HTR-8/SVneo (cell line): Measurements from ENCODE around the gene KISS1R.
"Not testable (repeated sequence)": the region's sequence is repeated elsewhere in the genome, so short reads cannot be mapped to it uniquely, and the experiment has no call there.

Experiments used
- DNase-seq: peaks from one replicate; pipeline ENCODE4 v3.0.0; 2011; ENCODE audit warnings: low spot score, mixed read lengths; ENCODE audit not compliant: insufficient read length
- FAIRE-seq: peaks from 2 replicates; lab custom pipeline; 2011; peaks lifted over from hg19 to GRCh38; lab: Jason Lieb, UNC

KISS1R gene

DNA sequence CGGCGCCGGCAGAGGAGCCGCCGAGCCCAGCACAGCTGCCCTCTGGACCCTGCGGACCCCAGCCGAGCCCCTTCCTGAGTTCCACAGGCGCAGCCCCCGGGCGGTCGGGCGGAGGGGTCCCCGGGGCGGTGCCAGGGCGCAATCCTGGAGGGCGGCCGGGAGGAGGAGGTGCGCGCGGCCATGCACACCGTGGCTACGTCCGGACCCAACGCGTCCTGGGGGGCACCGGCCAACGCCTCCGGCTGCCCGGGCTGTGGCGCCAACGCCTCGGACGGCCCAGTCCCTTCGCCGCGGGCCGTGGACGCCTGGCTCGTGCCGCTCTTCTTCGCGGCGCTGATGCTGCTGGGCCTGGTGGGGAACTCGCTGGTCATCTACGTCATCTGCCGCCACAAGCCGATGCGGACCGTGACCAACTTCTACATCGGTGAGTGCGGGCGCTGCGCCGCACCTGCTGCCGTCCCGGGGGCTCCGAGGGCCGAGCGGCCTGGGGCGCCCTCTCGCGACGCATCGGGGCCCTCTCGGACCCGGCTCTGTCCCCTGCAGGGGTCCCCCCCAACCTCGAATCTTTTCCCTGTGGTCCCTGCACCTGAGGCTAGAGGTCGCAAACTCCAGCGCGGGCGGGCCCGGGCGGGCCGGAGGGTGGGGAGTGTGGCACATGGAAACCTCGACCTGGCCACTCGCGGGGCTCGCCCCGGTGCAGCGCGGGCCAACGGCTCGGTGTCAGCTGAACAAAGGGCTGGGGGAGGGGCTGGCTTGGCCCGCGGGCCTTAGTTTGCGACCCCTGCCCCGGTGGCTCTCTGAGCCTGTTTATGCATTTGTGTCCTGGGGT is at the start of gene KISS1R:
Gene KISS1R, plus strand, starts transcription at position 11 of the 829 bp plus-strand sequence. Its CDS starts 170 bp downstream, at position 181.
- no peak for FAIRE-seq
- DNase-seq, result no peak

DNA sequence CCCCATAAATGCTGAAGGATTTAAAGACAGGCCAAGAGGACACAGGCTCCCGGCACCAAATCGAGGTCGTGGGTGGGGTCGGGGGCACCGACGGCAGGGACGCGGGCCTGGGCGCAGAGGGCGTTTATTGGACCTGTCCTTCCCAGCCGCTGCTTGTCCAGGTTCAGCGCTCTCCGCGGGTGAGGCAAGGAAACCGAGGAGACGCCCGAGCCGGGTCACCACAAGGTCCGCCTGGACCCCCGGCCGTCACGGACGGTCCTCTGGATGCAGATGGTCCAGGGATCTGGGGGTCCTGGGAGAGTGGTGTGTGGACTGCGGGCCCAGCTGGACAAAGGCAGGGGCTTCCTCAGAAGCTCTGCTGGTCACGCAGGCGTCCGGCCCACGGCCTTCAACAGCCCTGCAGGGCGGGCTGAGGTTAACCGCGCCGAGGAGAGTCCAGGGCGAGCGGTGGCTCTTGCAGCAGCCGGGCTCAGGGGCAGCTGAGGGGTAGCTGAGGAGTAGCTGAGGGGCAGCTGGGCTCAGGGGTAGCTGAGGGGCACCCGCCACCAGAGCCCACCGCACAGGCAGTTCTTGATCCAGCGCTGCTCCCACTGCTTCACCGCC is 49.2 kb upstream of the KISS1R start:
- no peak for FAIRE-seq
- DNase-seq, result no peak

GRCh38 chr19:868458-869244 is 48.5 kb upstream of the KISS1R start:
- no peak for FAIRE-seq
- DNase-seq, result no peak

DNA sequence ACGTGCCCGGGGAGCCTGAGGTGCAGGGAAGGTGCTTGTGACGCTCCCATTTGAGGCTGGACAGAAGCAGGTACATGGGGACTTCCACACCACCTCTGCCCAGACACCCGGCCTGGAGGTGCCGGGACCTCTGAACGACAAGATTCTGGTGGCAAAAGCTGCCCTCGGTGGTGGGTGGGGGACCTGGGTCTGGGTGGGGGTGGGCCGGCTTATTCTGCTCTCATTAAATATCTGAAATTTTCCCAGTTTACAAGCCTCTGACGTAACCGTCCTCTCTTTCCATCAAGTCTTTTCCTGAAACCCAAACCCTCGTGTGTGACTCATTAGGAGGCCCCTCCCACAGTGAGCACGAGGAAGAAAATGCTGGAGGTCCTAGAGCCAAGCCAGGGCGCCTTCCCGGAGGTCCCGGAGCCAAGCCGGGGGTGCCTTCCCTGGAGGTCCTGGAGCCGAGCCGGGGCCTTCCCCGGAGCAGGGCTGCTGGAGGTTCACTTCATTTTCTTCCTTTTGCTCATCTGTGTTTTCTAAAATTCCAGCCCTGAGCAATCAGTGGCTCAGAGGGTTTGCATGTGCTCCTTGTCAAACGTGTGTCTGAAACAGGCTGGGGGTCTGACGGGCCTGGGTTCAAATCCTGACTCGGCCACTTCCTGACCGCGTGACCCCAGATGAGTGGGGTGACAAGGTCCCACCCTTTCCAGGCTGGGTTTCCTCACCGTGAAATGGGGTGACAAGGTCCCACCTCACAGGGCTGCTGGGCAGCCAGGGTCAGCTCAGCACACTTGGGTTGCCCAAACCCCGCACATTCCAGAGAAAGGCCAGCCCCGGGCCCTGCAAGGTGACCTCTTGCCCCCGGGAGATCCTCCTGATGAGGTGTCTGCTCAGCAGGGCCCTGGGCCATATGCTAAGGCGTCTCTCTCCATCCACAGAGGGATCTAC is 47.6 kb upstream of the KISS1R start:
- DNase-seq, result peak; percentile 82
- no peak for FAIRE-seq

DNA sequence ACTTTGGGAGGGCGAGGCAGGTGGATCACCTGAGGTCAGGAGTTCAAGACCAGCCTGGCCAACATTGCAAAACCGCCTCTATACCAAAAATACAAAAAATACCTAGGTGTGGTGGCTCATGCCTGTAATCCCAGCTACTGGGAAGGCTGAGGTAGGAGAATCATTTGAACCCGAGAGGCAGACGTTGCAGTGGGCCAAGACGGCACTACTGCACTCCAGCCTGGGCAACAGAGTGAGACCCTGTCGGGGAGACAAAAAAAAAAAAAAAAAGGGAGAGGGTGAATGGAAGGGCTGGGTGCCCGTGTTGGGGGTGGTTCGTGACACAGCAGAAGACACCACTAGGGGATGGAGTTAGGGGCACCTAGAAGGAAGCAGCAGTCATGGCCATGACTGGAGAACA is 46.8 kb upstream of the KISS1R start:
- DNase-seq, result no peak
- FAIRE-seq, result no peak

DNA sequence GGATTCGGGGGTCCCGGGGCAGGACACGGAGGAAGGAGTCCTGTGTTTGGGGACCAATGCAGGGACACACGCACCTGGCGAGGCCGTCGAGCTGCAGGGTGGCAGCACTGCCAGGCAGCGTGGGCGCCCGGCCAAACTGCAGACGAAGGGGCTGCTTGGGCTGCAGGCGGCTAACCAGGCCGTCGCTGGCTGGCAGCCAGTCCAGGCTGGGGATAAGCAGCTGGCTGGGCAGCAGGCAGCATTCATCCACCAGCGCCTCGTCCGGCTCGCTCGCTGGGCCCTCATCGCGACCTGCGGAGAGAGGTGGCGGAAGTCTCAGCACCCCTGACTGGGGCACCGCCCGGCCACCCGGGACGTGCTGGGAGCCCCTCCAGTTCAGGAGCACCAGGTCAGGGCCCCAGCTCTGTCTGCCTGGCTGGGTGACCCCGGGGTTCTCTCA is 46.2 kb upstream of the KISS1R start:
- DNase-seq, result no peak
- no peak for FAIRE-seq

DNA sequence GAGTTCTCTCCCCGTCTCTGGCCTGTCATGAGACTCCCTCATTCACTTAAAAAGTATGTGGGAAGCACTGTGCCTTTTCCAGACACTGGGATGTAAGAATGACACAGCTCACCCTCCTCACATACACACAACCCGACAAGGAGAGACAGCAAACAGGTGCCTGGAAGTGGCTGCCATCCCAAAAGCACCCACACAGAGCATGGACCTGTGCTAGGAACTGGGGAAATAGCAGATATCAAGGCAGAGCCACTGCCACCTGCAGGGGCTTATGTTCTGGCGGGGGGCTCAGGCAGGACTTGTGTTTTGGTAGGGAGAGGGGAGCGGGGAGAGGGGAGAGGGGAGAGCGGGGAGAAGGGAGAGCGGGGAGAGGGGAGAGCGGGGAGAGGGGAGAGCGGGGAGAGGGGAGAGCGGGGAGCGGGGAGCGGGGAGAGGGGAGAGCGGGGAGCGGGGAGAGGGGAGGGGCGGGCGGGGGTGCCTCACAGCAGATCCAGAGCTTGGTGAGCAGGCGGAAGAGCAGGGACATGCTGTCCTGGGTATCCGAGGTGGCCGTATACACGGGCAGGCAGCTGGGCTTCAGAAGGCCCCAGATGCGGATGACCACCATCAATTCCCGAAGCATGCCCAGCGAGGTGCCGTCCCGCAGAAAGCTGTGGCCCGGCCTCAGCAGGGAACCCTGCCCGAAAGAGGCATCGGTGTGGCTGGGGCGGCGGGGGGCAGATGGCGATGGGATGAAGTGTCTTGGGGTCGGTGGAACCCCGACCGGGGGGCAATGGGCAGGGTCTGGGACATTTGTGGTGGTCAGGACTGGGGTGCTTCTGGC is 45.5 kb upstream of the KISS1R start:
- DNase-seq (no peak), FAIRE-seq (no peak)

DNA sequence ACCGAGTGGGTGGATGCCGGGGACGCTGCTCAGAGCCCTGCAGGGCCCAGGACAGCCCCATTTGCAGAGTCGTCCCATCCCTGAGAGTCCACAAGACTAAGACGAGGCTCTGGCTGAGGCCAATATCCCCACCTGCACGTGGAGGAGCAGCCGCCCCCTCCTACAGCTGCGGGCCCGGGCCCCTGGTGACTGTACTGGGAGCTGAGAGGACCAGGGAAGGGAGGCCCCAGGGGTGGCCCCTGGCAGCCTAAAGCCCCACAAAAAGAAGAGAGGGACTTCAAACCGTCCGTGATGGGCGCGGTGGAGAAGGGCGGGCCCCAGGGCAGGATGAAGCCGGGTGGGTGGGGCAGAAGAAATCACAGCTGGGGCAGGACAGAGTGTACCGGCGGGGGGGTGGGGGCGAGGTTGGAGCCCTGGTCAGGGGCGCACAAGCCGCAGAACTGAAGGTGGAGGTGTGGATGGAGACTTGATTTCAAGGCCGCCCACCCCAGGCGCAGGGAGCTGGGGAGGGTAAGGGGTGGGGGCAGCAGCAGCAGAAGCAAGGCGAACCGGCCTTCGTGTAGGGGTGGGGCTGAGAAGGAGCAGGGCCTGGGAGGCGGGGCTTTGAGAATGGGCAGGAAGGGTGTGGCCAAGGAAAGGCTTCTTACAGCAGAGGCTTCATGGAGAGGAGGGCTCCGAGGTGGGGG is 44.7 kb upstream of the KISS1R start:
- no peak for FAIRE-seq
- DNase-seq, result no peak

DNA sequence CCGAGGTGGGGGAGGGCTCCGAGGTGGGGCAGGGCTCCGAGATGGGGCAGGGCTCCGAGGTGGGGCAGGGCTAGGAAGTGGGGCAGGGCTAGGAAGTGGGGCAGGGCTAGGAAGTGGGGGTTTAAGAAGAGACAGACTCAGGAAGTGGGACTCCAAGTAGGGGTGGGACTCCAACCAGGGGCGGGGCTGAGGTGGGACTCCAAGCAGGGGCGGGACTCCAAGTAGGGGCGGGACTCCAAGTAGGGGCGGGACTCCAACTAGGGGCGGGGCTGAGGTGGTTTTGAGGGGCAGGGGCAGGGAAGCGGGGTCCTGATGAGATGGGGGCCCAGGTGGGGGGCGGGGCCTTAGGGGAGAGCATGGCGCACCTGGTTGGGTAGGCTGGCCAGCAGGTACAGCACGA is 44.0 kb upstream of the KISS1R start:
- DNase-seq, result no peak
- FAIRE-seq, result no peak

GRCh38 chr19:873561-874041 is 43.5 kb upstream of the KISS1R start:
- DNase-seq (no peak), FAIRE-seq (no peak)

- no peak for DNase-seq
- FAIRE-seq, result no peak
Observed at GRCh38 chr19:875265-875879, 41.8 kb upstream of the KISS1R start.

DNA sequence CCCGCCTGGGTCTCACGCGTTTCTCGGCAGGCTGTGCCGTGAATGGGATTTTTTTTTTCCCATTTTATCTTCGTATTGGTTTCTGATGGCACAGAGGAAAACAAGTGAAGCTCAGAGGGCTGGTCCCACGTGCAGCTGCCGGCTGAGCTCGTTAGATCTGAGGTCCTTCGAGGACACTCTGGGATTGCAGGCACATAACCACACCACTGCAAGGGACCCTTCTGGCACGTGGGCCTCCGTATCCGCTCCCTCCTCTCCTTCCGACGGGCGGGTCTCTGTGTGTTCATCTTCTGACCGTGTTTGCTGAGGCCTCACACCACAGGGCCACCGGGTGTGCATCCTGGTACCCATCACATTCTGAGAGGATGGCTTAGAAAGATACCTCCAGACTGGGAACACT is 41.0 kb upstream of the KISS1R start:
- FAIRE-seq, result no peak
- DNase-seq, result no peak

DNA sequence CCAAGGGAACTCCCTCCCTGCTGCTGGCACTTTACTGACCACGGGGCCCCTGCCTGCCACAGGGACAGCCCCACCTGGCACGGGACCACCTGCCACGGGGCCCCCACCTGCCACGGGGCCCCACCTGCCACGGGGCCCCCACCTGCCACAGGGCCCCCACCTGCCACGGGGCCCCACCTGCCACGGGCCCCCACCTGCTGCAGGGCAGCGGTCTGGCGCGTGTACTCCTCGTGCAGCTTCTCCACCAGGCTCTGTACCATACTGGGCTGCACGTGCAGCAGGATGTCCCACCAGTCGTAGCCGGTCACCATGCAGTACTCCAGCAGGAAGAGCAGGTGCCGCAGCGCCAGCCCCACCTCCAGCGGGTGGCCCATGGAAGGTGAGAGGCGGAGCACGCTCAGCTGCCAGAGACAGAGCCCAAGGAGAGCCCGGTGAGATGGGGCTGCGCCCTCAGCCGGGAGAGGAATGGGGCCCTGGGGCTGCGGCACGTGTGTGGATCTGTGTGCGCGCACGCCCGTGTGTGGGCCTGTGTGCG is 40.3 kb upstream of the KISS1R start:
- FAIRE-seq (no peak), DNase-seq (no peak)

GRCh38 chr19:877992-878660 is 39.0 kb upstream of the KISS1R start:
- not testable (repeated sequence) for DNase-seq
- peak; percentile 70 for FAIRE-seq

DNA sequence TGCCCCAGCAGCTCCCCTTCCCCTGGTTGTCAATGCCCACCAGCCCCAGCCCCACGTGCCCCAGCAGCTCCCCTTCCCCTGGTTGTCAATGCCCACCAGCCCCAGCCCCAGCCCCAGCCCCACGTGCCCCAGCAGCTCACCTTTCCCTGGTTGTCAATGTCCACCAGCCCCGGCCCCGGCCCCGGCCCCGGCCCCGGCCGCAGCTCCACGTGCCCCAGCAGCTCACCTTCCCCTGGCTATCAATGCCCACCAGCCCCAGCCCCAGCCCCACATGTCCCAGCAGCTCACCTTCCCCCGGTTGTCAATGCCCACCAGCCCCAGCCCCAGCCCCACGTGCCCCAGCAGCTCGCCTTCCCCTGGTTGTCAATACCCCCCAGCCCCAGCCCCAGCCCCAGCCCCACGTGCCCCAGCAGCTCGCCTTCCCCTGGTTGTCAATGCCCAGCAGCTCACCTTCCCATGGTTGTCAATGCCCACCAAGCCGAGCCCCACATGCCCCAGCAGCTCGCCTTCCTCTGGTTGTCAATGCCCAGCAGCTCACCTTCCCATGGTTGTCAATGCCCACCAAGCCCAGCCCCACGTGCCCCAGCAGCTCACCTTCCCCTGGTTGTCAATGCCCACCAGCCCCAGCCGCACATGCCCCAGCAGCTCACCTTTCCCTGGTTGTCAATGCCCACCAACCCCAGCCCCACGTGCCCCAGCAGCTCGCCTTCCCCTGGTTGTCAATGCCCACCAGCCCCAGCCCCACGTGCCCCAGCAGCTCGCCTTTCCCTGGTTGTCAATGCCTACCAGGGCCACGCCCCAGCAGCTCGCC is 38.2 kb upstream of the KISS1R start:
- not testable (repeated sequence) for FAIRE-seq, DNase-seq

DNA sequence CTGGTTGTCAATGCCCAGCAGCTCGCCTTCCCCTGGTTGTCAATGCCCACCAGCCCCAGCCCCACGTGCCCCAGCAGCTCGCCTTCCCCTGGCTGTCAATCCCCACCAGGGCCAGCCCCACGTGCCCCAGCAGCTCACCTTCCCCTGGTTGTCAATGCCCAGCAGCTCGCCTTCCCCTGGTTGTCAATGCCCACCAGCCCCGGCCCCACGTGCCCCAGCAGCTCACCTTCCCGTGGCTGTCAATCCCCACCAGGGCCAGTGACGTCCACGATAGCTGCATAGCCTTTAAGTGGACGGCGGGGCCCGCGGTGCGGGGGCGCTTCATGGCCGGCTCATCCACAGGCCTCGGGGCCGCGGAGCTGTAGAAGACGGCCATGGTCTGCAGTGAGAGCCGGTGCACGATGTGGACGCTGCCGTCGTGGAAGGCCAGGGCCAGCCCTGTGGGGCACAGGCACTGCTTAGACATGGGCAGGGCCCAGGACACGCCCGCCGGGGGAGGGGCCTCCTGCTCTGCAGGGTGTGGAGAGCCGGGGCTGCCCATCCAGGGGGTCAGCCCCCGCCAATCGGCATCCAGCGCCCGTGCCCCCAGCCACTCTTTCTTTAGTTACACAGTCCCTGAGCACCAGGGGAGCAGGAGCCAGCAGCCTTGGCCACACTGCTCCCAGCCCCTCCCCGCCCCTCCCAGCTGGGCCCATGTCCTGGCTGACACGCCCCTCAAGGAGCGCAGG is 37.3 kb upstream of the KISS1R start:
- no peak for DNase-seq
- peak; percentile 33 for FAIRE-seq
